Tibial artery (tissue), 4 donors: Measurements from ENCODE around the gene SMAD9.
"Not testable (repeated sequence)": the region's sequence is repeated elsewhere in the genome, so short reads cannot be mapped to it uniquely, and the experiment has no call there.

Experiments used
- DNase-seq, 2 donors: peaks; one replicate each; pipeline ENCODE4 v3.0.0-alpha.2; 2019
- H3K27ac ChIP-seq, 2 donors: fragments of 200-600 bp; sonication (generic) in 1 of 2; 1 replicate in 1 of 2; 2 replicates in 1 of 2; pipeline ENCODE4 v1.5.1; 2018 to 2019; ENCODE audit warnings: mild to moderate bottlenecking in 1 of 2
- H3K27me3 ChIP-seq, 2 donors: fragments of 200-600 bp; sonication (generic) in 1 of 2; one replicate each; pipeline versions ENCODE4 v1.5.1 to v1.6.0; 2016 to 2019
- H3K36me3 ChIP-seq, 3 donors: fragments of 200-600 bp; sonication (generic) in 2 of 3; one replicate each; pipeline ENCODE4 v1.5.1; 2016 to 2019; ENCODE audit warnings: mild to moderate bottlenecking in 2 of 3
- H3K4me1 ChIP-seq, 4 donors: fragments of 200-600 bp; sonication (generic) in 2 of 4; 1 replicate in 3 of 4; 2 replicates in 1 of 4; pipeline ENCODE4 v1.5.1; 2016 to 2019
- H3K4me3 ChIP-seq, 2 donors: fragments of 200-600 bp; sonication (generic) in 1 of 2; 1 replicate in 1 of 2; 2 replicates in 1 of 2; pipeline ENCODE4 v1.5.1; 2018 to 2019; ENCODE audit warnings: mild to moderate bottlenecking in 2 of 2
- H3K9me3 ChIP-seq, 3 donors: fragments of 200-600 bp; sonication (generic) in 1 of 3; one replicate each; pipeline ENCODE4 v1.5.1; 2016 to 2019
- CTCF ChIP-seq, 2 experiments: fragments of 200-600 bp in 1 of 2; fragments of 450-650 bp in 1 of 2; IDR thresholded peaks; one replicate each; pipeline ENCODE4 v1.5.1; 2017 to 2019; ENCODE audit warnings: antibody characterized with exemption in 2 of 2, mild to moderate bottlenecking in 1 of 2, moderate library complexity in 1 of 2
- intact Hi-C: fragments of 100-400 bp; cut with DNase I; formaldehyde crosslinking; loops from one replicate; pipeline ENCODE4 v1.15.0; 2023; ENCODE audit warnings: low total_unique reads

SMAD9 gene

DNA sequence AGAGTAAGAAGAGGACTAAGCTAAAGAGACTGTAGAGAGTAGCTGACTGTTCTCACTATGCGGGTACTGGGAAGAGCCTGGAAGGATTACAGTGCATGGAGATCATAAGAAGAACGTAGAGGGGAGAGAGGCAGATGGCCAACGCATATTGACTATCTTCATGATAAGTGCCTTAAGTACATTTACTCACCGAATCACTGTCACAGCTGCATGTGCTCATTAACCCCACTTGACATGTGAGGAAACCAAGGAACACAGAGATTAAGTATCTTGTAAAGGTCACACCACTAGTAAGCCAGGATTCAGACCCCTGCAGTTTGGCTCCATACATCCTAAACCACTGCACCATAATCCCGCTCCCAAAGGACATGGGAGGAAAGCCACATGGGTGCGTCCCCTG, 34.1 kb downstream of the SMAD9 start:
- Histone ChIP-seq H3K9me3 (no peaks in the 10 kb centered on the region), H3K4me1 (peaks cover 0 to 54% (median 17%) of the 10 kb centered on the region in 4 donors), H3K36me3 (no peaks in the 10 kb centered on the region), H3K27ac (no peak overlapping the region), H3K27me3 (no peaks in the 10 kb centered on the region), H3K4me3 (no peak overlapping the region)
- intact Hi-C loops, result no loop called here
- DNase-seq, result no peak
- TF ChIP-seq CTCF (IDR thresholded peaks at IDR 0.05), result no peak

- DNase-seq, result no peak
- H3K4me1 ChIP-seq, result peaks cover 0 to 49% (median 17%) of the 10 kb centered on the region in 4 donors
- no peak for TF ChIP-seq CTCF (IDR thresholded peaks at IDR 0.05)
- no peak overlapping the region for H3K27ac ChIP-seq
- peaks cover 4 to 6% (median 5%) of the 10 kb centered on the region in 3 donors for H3K36me3 ChIP-seq
- intact Hi-C loops, result no loop called here
- H3K27me3 ChIP-seq, result no peaks in the 10 kb centered on the region
- H3K9me3 ChIP-seq, result no peaks in the 10 kb centered on the region
- no peak overlapping the region for H3K4me3 ChIP-seq
Observed at GRCh38 chr13:36884235-36884634, 35.8 kb downstream of the SMAD9 start.

DNA sequence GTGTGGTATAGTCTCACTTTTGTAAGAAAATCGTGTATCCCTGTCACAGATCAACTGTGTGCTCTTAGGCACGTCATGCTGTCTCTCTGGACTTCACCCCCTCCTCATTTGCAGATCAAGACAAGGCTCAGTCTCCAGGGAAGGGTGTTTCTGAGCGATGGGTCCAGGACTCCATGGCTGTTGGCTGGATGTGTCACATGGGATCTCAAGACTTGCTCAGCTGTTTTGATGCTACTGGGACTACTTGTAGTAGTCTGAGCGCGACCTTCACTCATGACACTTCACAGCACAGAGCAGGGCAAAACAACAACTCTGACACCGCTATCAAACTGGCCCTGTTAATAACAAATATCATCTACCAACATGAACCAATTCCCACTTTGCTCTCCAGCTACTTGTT, 36.2 kb downstream of the SMAD9 start:
- H3K9me3 ChIP-seq, result no peaks in the 10 kb centered on the region
- no peaks in the 10 kb centered on the region for H3K27me3 ChIP-seq
- no peak overlapping the region for H3K4me3 ChIP-seq
- intact Hi-C loops, result no loop called here
- H3K36me3 ChIP-seq, result peaks cover 8 to 10% (median 9%) of the 10 kb centered on the region in 3 donors
- TF ChIP-seq CTCF (IDR thresholded peaks at IDR 0.05), result no peak
- H3K4me1 ChIP-seq, result peaks cover 0 to 45% (median 13%) of the 10 kb centered on the region in 4 donors
- no peak overlapping the region for H3K27ac ChIP-seq
- DNase-seq, result no peak

DNA sequence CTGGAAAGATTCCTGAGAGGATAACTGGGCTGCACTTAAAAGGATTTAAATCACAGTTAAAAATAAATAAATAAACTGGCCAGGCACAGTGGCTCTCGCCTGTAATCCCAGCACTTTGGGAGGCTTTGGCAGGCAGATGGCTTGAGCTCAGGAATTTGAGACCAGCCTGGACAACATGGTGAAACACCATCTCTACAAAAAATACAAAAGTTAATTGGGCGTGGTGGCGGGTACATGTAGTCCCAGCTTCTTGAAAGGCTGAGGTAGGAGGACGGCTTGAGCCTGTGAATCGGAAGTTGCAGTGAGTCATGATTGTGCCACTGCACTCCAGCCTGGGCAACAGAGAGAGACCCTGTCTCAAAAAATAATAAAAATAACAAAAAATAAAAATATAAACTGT, 36.6 kb downstream of the SMAD9 start:
- peaks cover 0 to 40% (median 9%) of the 10 kb centered on the region in 4 donors for H3K4me1 ChIP-seq
- H3K27me3 ChIP-seq, H3K4me3 ChIP-seq, H3K9me3 ChIP-seq, DNase-seq, H3K27ac ChIP-seq, intact Hi-C loops: not testable (repeated sequence)
- H3K36me3 ChIP-seq, result peaks cover 11 to 14% (median 13%) of the 10 kb centered on the region in 3 donors

GRCh38 chr13:36882829-36883390, 37.1 kb downstream of the SMAD9 start:
- no peak for TF ChIP-seq CTCF (IDR thresholded peaks at IDR 0.05)
- H3K36me3 ChIP-seq, result peaks cover 14 to 18% (median 17%) of the 10 kb centered on the region in 3 donors
- no peaks in the 10 kb centered on the region for H3K9me3 ChIP-seq
- intact Hi-C loops, result no loop called here
- H3K27ac ChIP-seq, result no peak overlapping the region
- no peak overlapping the region for H3K4me3 ChIP-seq
- no peaks in the 10 kb centered on the region for H3K27me3 ChIP-seq
- DNase-seq, result no peak
- H3K4me1 ChIP-seq, result peaks cover 0 to 36% (median 6%) of the 10 kb centered on the region in 4 donors

GRCh38 chr13:36880961-36881360, 39.1 kb downstream of the SMAD9 start:
- intact Hi-C loops, result no loop called here
- H3K27ac ChIP-seq, result no peak overlapping the region
- TF ChIP-seq CTCF (IDR thresholded peaks at IDR 0.05), result no peak
- H3K27me3 ChIP-seq, result no peaks in the 10 kb centered on the region
- H3K9me3 ChIP-seq, result no peaks in the 10 kb centered on the region
- H3K4me3 ChIP-seq, result no peak overlapping the region
- peaks cover 14 to 21% (median 18%) of the 10 kb centered on the region in 3 donors for H3K36me3 ChIP-seq
- no peak for DNase-seq
- H3K4me1 ChIP-seq, result peaks cover 0 to 29% (median 4%) of the 10 kb centered on the region in 4 donors
